Esophagus squamous epithelium (tissue), 4 donors: Measurements from ENCODE around the gene CPPED1.

Experiments
- POLR2A ChIP-seq, 4 donors: fragments of 450-650 bp; IDR thresholded peaks; one replicate each; pipeline ENCODE4 v1.6.1; 2017; ENCODE audit warnings: antibody characterized with exemption in 4 of 4, mild to moderate bottlenecking in 4 of 4, moderate library complexity in 3 of 4
- TF ChIP-seq, protein P1 (sequence below), 6 experiments: fragments of 450-650 bp in 4 of 6; fragments of 200-600 bp in 2 of 6; sonication (generic) in 2 of 6; IDR thresholded peaks; one replicate each; pipeline ENCODE4 v1.5.1; 2016 to 2019; ENCODE audit warnings: antibody characterized with exemption in 6 of 6, mild to moderate bottlenecking in 4 of 6, moderate library complexity in 4 of 6

DNA sequence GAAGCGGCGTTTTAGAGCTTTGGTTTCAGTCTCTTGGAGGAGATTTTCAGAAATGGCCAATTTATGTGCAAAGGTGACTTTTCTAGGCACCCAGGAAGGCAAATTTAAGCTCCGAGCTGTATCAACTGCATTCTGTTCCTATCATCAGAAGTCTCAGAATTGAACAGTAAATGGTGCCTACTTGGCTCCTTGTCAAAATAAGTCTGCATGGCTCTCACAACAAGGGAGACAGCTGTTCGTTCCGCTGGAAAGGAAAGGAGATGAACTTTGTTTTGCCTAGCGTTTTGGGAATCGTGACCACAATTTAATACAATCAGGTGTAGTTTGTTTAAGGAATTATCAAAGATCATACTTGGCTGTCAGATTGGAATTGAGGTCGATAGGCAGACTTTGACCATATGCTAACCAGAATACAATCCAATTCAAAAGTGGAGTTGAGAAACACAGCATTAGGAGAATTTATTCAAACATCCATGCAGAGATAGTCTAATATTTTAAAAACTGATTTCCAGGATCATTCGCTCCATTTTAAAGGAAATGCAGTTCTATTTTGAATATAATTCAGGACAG lies 139.4 kb downstream of the CPPED1 start:
- TF ChIP-seq, protein P1, sequence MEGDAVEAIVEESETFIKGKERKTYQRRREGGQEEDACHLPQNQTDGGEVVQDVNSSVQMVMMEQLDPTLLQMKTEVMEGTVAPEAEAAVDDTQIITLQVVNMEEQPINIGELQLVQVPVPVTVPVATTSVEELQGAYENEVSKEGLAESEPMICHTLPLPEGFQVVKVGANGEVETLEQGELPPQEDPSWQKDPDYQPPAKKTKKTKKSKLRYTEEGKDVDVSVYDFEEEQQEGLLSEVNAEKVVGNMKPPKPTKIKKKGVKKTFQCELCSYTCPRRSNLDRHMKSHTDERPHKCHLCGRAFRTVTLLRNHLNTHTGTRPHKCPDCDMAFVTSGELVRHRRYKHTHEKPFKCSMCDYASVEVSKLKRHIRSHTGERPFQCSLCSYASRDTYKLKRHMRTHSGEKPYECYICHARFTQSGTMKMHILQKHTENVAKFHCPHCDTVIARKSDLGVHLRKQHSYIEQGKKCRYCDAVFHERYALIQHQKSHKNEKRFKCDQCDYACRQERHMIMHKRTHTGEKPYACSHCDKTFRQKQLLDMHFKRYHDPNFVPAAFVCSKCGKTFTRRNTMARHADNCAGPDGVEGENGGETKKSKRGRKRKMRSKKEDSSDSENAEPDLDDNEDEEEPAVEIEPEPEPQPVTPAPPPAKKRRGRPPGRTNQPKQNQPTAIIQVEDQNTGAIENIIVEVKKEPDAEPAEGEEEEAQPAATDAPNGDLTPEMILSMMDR (IDR thresholded peaks at IDR 0.05): no peak
- no peak for TF ChIP-seq POLR2A (IDR thresholded peaks at IDR 0.05)
